ENCODE results near the gene SMAD7. TPM values are rescaled to one million over a fixed set of nuclear protein-coding genes. Genes with fewer than 3 reads are reported as not detected.

SMAD7 gene
- total RNA-seq, 2 donors from 2014 or later = 80.8 to 107 TPM

DNA sequence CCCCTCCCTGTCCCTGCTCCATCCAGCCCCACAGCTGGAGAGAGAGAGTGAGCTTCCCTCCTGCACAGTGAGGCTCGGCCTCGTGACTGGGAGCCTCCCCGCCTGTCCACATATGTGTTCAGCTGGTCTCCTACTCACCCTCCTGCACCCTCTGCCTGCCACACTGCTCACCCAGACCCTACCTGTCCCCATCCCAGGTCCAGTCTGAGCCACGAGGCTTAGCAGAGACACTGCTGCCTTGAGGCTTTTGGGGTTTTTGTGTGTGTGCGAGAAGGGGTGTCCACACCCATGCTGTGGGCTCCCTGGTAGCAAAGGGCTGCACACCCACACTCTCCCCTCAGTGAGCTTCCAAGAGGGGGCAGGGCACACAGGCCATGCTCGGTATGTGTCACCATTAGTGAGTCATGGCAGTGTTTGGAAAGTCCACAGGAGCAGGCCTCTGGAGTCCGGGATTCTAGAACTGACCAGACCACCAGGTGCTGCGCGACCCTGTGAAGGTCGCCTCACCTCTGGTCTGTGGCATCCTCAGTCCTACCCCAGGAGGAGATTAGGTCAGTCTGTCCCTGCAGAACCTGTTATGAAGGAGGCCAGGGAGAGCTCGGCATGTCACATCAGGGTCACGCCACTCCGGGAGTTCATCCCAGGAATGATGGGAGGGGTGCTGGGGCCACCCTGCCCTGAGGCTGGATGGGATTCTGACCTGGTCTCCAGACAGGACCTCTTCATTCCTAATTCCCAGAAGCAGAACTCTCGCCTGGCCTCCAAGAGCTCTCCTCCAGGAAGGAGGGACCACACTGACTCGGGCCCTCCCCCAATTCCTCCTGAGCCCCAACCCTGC is 39.9 kb upstream of the SMAD7 start:
- H3K9me3 ChIP-seq = no peaks in the 10 kb centered on the region
- peaks cover 23 to 82% of the 10 kb centered on the region in 2 donors for H3K4me1 ChIP-seq (ENCODE audit: control insufficient read depth in 1 of 2, low read depth in 2 of 2)
- no peaks in the 10 kb centered on the region for H3K36me3 ChIP-seq
- no peak overlapping the region for H3K4me3 ChIP-seq
- TF ChIP-seq, protein P1, sequence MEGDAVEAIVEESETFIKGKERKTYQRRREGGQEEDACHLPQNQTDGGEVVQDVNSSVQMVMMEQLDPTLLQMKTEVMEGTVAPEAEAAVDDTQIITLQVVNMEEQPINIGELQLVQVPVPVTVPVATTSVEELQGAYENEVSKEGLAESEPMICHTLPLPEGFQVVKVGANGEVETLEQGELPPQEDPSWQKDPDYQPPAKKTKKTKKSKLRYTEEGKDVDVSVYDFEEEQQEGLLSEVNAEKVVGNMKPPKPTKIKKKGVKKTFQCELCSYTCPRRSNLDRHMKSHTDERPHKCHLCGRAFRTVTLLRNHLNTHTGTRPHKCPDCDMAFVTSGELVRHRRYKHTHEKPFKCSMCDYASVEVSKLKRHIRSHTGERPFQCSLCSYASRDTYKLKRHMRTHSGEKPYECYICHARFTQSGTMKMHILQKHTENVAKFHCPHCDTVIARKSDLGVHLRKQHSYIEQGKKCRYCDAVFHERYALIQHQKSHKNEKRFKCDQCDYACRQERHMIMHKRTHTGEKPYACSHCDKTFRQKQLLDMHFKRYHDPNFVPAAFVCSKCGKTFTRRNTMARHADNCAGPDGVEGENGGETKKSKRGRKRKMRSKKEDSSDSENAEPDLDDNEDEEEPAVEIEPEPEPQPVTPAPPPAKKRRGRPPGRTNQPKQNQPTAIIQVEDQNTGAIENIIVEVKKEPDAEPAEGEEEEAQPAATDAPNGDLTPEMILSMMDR (IDR thresholded peaks at IDR 0.05) = no peak
- ATAC-seq (ENCODE audit: insufficient number of reproducible peaks, low FRiP score, low read depth) (peak; percentile 60), DNase-seq (ENCODE audit: low spot score) (peak; percentile 47)
- H3K27ac ChIP-seq = peak overlapping the region; percentile 68 to 85
- H3K27me3 ChIP-seq (replicated peaks; ENCODE audit: insufficient read depth) = no peaks in the 10 kb centered on the region

DNA sequence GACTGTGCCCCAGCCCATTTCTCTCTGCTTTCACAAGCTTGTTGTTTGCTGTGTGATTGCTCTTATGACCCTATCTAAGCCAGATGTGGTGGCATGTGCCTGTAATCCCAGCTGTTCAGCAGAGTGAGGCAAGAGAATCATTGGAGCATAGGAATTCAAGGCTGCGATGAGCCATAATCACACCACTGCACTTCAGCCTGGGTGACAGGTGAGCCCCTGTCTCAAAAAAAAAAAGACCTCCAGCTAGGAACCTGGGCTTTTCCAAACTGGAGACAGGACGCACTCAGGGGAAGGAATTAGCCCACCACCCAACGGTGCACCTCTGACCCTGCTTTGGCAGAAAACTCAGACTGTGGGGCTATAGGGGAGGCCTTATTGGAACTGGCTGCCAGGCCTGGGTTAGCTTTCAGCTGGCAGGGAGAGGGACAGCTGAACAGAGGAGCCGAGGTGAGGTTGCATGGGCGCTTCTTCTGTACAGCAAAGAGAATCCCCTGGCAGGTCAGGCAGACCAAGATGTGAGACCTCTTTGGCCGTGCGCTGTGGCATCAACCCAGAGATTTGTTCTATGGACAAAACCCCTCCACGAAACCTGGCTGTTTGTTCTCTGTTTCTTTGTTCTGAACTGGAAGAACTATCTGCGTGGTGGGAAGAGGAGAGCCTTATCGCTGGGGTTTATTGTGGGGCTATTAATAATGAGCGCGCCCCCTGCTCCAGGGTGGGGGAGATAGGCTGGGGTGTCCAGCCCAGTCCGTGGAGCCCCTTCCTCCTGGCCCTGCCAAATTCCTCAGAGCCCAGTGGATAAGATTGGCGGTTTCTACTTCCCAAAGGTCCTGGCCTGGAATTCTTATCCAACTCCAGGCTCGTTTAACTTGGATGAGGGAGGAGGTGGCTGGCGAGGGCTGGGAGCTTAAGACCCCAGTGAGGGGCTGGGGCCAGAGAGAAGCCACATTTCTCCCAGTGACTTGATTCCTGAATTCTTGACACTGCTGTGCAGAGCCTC is 38.8 kb upstream of the SMAD7 start:
- DNase-seq (ENCODE audit: low spot score) = no peak
- no peak for ATAC-seq (ENCODE audit: insufficient number of reproducible peaks, low FRiP score, low read depth)
- Histone ChIP-seq H3K36me3 (no peaks in the 10 kb centered on the region), H3K4me1 (ENCODE audit: control insufficient read depth in 1 of 2, low read depth in 2 of 2) (peaks cover 23 to 71% of the 10 kb centered on the region in 2 donors), H3K4me3 (no peak overlapping the region), H3K27ac (peak overlapping the region; percentile 68 to 85), H3K9me3 (no peaks in the 10 kb centered on the region), H3K27me3 (replicated peaks; ENCODE audit: insufficient read depth) (no peaks in the 10 kb centered on the region)
- TF ChIP-seq, protein P1 (IDR thresholded peaks at IDR 0.05) = no peak

DNA sequence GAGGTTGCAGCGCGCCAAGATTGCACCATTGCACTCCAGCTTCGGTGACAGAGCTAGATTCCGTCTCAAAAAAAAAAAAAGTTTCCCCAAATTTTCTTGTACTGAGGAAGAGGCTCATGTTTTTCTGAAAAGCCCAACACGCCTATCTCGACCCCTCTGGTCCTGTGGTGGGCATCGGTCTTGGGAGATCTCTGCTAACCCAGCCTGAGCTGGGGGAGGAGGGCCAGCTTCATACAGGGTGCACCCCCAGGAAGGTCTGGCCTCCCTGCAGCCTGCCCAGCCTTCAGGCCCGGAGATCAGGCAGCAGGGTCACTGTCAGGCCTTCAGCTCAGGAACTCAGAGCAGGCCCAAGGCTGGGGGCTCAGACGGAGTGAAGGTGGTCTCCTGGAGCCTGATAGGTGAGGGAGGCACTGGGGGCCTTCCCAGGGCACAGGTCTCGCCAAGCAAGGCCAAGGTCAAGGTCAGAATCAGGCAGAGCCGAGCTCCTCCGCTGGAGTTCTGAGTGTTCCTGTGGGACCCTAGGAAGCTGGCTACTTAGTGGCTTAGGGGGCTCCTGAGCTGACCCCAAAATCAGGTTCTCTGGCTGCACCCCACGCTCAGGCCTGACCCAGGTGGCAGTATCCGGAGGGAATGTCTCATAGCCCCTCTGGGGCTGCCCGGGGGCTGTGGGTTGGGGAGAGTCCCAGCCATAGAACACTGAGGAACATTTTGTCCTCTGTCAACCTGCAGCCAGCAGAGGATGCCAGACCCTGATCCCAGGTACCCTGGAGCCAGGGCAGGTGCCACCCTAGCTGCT is 37.9 kb upstream of the SMAD7 start:
- Histone ChIP-seq H3K9me3 (no peaks in the 10 kb centered on the region), H3K4me3 (no peak overlapping the region), H3K36me3 (no peaks in the 10 kb centered on the region), H3K27me3 (replicated peaks; ENCODE audit: insufficient read depth) (no peaks in the 10 kb centered on the region), H3K27ac (peak overlapping the region; percentile 68 to 85), H3K4me1 (ENCODE audit: control insufficient read depth in 1 of 2, low read depth in 2 of 2) (peaks cover 19 to 62% of the 10 kb centered on the region in 2 donors)
- TF ChIP-seq, protein P1 (IDR thresholded peaks at IDR 0.05) = no peak
- ATAC-seq (ENCODE audit: insufficient number of reproducible peaks, low FRiP score, low read depth) (no peak), DNase-seq (ENCODE audit: low spot score) (no peak)

DNA sequence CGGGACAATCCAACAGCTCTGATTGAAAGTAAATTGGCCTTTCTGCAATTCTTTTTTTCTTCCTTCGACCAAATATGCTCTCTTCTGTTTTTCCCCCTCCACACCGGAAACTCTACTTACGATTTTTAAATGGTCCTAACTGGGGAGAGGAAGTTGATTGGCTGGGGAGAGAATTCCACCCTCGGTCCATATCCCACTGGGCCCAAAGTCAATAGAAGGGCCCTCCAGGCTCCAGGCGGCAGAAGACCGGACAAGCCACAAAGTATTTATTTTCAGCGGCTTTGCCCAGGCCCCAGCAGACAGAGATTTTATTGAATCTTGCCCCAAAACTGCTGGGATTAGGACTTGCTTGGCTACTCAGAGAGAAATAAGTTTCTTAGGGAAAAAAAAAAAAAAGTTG is 37.1 kb upstream of the SMAD7 start:
- peak overlapping the region; percentile 68 to 85 for H3K27ac ChIP-seq
- DNase-seq (ENCODE audit: low spot score) (no peak), ATAC-seq (ENCODE audit: insufficient number of reproducible peaks, low FRiP score, low read depth) (no peak)
- no peaks in the 10 kb centered on the region for H3K27me3 ChIP-seq (replicated peaks; ENCODE audit: insufficient read depth)
- no peak overlapping the region for H3K4me3 ChIP-seq
- peaks cover 19 to 53% of the 10 kb centered on the region in 2 donors for H3K4me1 ChIP-seq (ENCODE audit: control insufficient read depth in 1 of 2, low read depth in 2 of 2)
- H3K9me3 ChIP-seq = no peaks in the 10 kb centered on the region
- no peaks in the 10 kb centered on the region for H3K36me3 ChIP-seq
- TF ChIP-seq, protein P1 (IDR thresholded peaks at IDR 0.05) = no peak

All from thoracic aorta (tissue), 2 donors.